NCI-H524 (cell line): ENCODE measurements around the gene CCNDBP1.
A peak's percentile ranks its signal among the peaks of the same experiment; 100 is the strongest.
"Not testable (repeated sequence)": the region's sequence is repeated elsewhere in the genome, so short reads cannot be mapped to it uniquely, and the experiment has no call there.

Experiments
- DNase-seq, 2 experiments: peaks; one replicate each; lab custom pipeline; 2025; lab: John Stamatoyannopoulos, UW

The CCNDBP1 gene

GRCh38 chr15:43215961-43216360, 30.8 kb downstream of the CCNDBP1 start:
- no peak for DNase-seq

GRCh38 chr15:43218908-43219706, 33.9 kb downstream of the CCNDBP1 start:
- DNase-seq: no peak

GRCh38 chr15:43219929-43220928, 35.0 kb downstream of the CCNDBP1 start:
- no peak for DNase-seq

- DNase-seq: no peak
These were observed 35.8 kb downstream of the CCNDBP1 start, which contains the start of gene EPB42 for GRCh38 chr15:43220991-43221403. EPB42 (minus strand) TSS chr15:43221018; CDS start chr15:43220825, 193 bp downstream.

GRCh38 chr15:43221422-43221821, 36.2 kb downstream of the CCNDBP1 start:
- DNase-seq: no peak

- peak; percentile 7 to 64 for DNase-seq
These were observed 40.2 kb downstream of the CCNDBP1 start for GRCh38 chr15:43225201-43225949.

GRCh38 chr15:43225950-43226255, 40.7 kb downstream of the CCNDBP1 start:
- not testable (repeated sequence) for DNase-seq

- DNase-seq: no peak
These were observed 41.5 kb downstream of the CCNDBP1 start for GRCh38 chr15:43226436-43227305.

GRCh38 chr15:43229977-43230376, 44.8 kb downstream of the CCNDBP1 start:
- DNase-seq: no peak

GRCh38 chr15:43230640-43231115, 45.5 kb downstream of the CCNDBP1 start:
- DNase-seq: no peak

- no peak for DNase-seq
These were observed 47.2 kb downstream of the CCNDBP1 start for GRCh38 chr15:43232289-43232874.

- DNase-seq: no peak
These were observed 50.3 kb downstream of the CCNDBP1 start for GRCh38 chr15:43235536-43235935.

- DNase-seq: no peak
These were observed 52.8 kb downstream of the CCNDBP1 start for GRCh38 chr15:43237842-43238470.

GRCh38 chr15:43238671-43239131, 53.5 kb downstream of the CCNDBP1 start:
- DNase-seq: no peak

GRCh38 chr15:43239732-43240491, 54.7 kb downstream of the CCNDBP1 start:
- DNase-seq: no peak

- DNase-seq: no peak
These were observed 55.9 kb downstream of the CCNDBP1 start for GRCh38 chr15:43241100-43241499.

- DNase-seq: no peak
These were observed 57.4 kb downstream of the CCNDBP1 start for GRCh38 chr15:43242616-43243015.

GRCh38 chr15:43243020-43243645, 57.9 kb downstream of the CCNDBP1 start:
- DNase-seq: no peak

GRCh38 chr15:43244092-43244491, 58.9 kb downstream of the CCNDBP1 start:
- no peak for DNase-seq
